HepG2 (cell line): ENCODE results near the gene NLE1. TPM values are rescaled to one million over a fixed set of nuclear protein-coding genes. Genes with fewer than 3 reads are reported as not detected.

Source experiments
- ATAC-seq: fragments of 200-7000 bp; cut with Tn5 transposase; 3 replicates; pipeline ENCODE4 v1.9.1; 2020; ENCODE audit warnings: mild to moderate bottlenecking, moderate library complexity
- BruUV-seq: library from RNA; stranded (reverse); fragments of 400-500 nt; replicated peaks from 2 replicates; lab custom pipeline; 2021; lab: Mats Ljungman, UMichigan
- CTCF ChIA-PET: fragments of 300-600 bp; formaldehyde crosslinking; extraction: SDS; loops from one replicate; lab custom pipeline; 2021; ENCODE audit warnings: low total read pairs, inconsistent platforms, low intra/inter-chr PET ratio; lab: Yijun Ruan, JAX
- POLR2A ChIA-PET: fragments of 350-600 bp; sonication (Branson Sonifier 250); formaldehyde crosslinking; loops from one replicate; lab custom pipeline; 2020; ENCODE audit warnings: antibody characterized with exemption, inconsistent platforms; lab: Yijun Ruan, JAX
- DNase-seq: peaks from one replicate; pipeline ENCODE4 v3.0.0-alpha.2; 2015; ENCODE audit warnings: low spot score
- FAIRE-seq: peaks from 3 replicates; lab custom pipeline; 2011; peaks lifted over from hg19 to GRCh38; lab: Jason Lieb, UNC
- H2AFZ ChIP-seq: one replicate; pipeline ENCODE4 v1.6.1; 2011; ENCODE audit warnings: low read length, inconsistent platforms
- H3K27ac ChIP-seq: fragments of 300-600 bp; 3 replicates; pipeline ENCODE4 v1.8.0; 2011; ENCODE audit warnings: mixed run types, mild to moderate bottlenecking, mixed read lengths, low read length, inconsistent platforms; ENCODE audit not compliant: insufficient read depth; ENCODE audit errors: extremely low read length
- H3K27me3 ChIP-seq, 2 experiments: fragments of 200-600 bp in 1 of 2; 2 replicates in 1 of 2; 3 replicates in 1 of 2; pipeline versions ENCODE4 v1.6.0 to v1.8.0; 2011; ENCODE audit warnings: low read length in 2 of 2, mild to moderate bottlenecking in 2 of 2, moderate library complexity in 2 of 2, inconsistent platforms in 1 of 2; ENCODE audit not compliant: insufficient read depth in 2 of 2, control insufficient read depth in 1 of 2
- H3K36me3 ChIP-seq, 2 experiments: fragments of 200-600 bp in 1 of 2; replicated peaks in 1 of 2; 2 replicates in 1 of 2; 3 replicates in 1 of 2; pipeline versions ENCODE4 v1.5.1 to v1.8.0; 2011; ENCODE audit warnings: low read length in 2 of 2, inconsistent platforms in 1 of 2; ENCODE audit not compliant: insufficient read depth in 2 of 2, control insufficient read depth in 1 of 2
- H3K4me1 ChIP-seq: 2 replicates; pipeline ENCODE4 v1.5.1; 2012; ENCODE audit warnings: low read length, inconsistent platforms; ENCODE audit not compliant: insufficient read depth
- H3K4me2 ChIP-seq: 2 replicates; pipeline ENCODE4 v1.6.0; 2011; ENCODE audit warnings: low read depth, low read length, inconsistent platforms
- H3K4me3 ChIP-seq, 3 experiments: fragments of 200-600 bp in 1 of 3; sonication (generic), shearing (Covaris generic) in 1 of 3; replicated peaks in 1 of 3; 2 replicates each; pipeline ENCODE4 v1.5.1; 2011 to 2016; ENCODE audit warnings: low read length in 3 of 3, inconsistent platforms in 2 of 3, low read depth in 2 of 3, mild to moderate bottlenecking in 2 of 3, control low read depth in 1 of 3, mixed read lengths in 1 of 3; ENCODE audit not compliant: insufficient read depth in 1 of 3
- H3K79me2 ChIP-seq: one replicate; pipeline ENCODE4 v1.6.1; 2011; ENCODE audit warnings: low read length, inconsistent platforms; ENCODE audit not compliant: insufficient read depth
- H3K9ac ChIP-seq: 2 replicates; pipeline ENCODE4 v1.6.0; 2011; ENCODE audit warnings: mild to moderate bottlenecking, low read depth, low read length, inconsistent platforms; ENCODE audit not compliant: insufficient read depth
- H3K9me3 ChIP-seq: 2 replicates; pipeline ENCODE4 v1.5.1; 2012; ENCODE audit warnings: mild to moderate bottlenecking, low read length
- H4K20me1 ChIP-seq: 2 replicates; pipeline ENCODE4 v1.6.0; 2011; ENCODE audit warnings: inconsistent platforms, mild to moderate bottlenecking, low read length, moderate library complexity; ENCODE audit not compliant: insufficient read depth
- CCDC6 ChIP-seq: sonication (generic); formaldehyde crosslinking; IDR thresholded peaks from 2 replicates; pipeline ENCODE4 v1.8.1; 2022; ENCODE audit warnings: mild to moderate bottlenecking, missing genetic modification reagents, moderate library complexity
- MBD4 ChIP-seq: IDR thresholded peaks from 2 replicates; pipeline ENCODE4 v1.6.1; 2012; ENCODE audit warnings: low read length, inconsistent platforms, borderline replicate concordance
- NONO ChIP-seq, 2 experiments: fragments of 450-650 bp in 1 of 2; sonication (generic) in 1 of 2; formaldehyde crosslinking in 1 of 2; IDR thresholded peaks in 1 of 2; conservative IDR thresholded peaks in 1 of 2; 2 replicates each; pipeline versions ENCODE4 v1.6.1 to v1.8.0; 2017 to 2022; ENCODE audit warnings: mild to moderate bottlenecking in 1 of 2, missing genetic modification reagents in 1 of 2, moderate library complexity in 1 of 2
- ZNF17 ChIP-seq: sonication (generic); formaldehyde crosslinking; IDR thresholded peaks from 2 replicates; pipeline ENCODE4 v1.5.0; 2020; ENCODE audit warnings: mild to moderate bottlenecking, missing genetic modification reagents
- ZNF704 ChIP-seq: sonication (generic); formaldehyde crosslinking; IDR thresholded peaks from 2 replicates; pipeline ENCODE4 v1.8.1; 2023; ENCODE audit warnings: mild to moderate bottlenecking, inconsistent platforms, moderate library complexity, missing genetic modification reagents, borderline replicate concordance
- ZNF749 ChIP-seq: sonication (generic); formaldehyde crosslinking; IDR thresholded peaks from 2 replicates; pipeline ENCODE4 v1.8.0; 2022; ENCODE audit warnings: mild to moderate bottlenecking, missing genetic modification reagents, moderate library complexity, borderline replicate concordance
- ZNF775 ChIP-seq: sonication (generic); formaldehyde crosslinking; IDR thresholded peaks from 2 replicates; pipeline ENCODE4 v1.4.0; 2020; ENCODE audit warnings: missing genetic modification reagents, mild to moderate bottlenecking, moderate library complexity, borderline replicate concordance
- WGBS: methylation state at CpG from one replicate; pipeline ENCODE4 v1.1.6; 2017; ENCODE audit warnings: low lambda C conversion rate; 5-methylcytosine and 5-hydroxymethylcytosine counted together
- in situ Hi-C: cut with HindIII; loops from 2 replicates; pipeline ENCODE4 v1.10.0; 2017; ENCODE audit warnings: low pct_unique_long_range_greater_than_20kb; ENCODE audit not compliant: extremely low pct_ligation_motif_present
- intact Hi-C: fragments of 100-400 bp; cut with micrococcal nuclease; formaldehyde crosslinking; loops from one replicate; pipeline ENCODE4 v1.10.0; 2022; ENCODE audit not compliant: unreplicated experiment
- polyA plus RNA-seq, 8 experiments: library from polyadenylated mRNA; depleted of rRNA in 3 of 8; stranded (reverse) in 7 of 8; unstranded in 1 of 8; fragments of >200 nt; fragmentation: Illumina TruSeq in 4 of 8; extraction: Trizol in 4 of 8; gene quantifications; 2 replicates each; pipeline versions ENCODE4 v1.2.1 to v1.2.3, GENCODE V29; 2011 to 2016; ENCODE audit warnings: low read depth in 4 of 8, missing spikeins in 1 of 8, mixed read lengths in 1 of 8; ENCODE audit not compliant: insufficient read depth in 1 of 8
- total RNA-seq, 5 experiments: library from RNA; depleted of rRNA; stranded (reverse); fragments of >200 nt; fragmentation: Illumina TruSeq; extraction: Trizol; gene quantifications; 2 replicates each; pipeline ENCODE4 v1.2.3, GENCODE V29; 2016; ENCODE audit warnings: low read depth in 1 of 5
- TF ChIP-seq, protein P1 (sequence below): sonication (generic); formaldehyde crosslinking; IDR thresholded peaks from 2 replicates; pipeline ENCODE4 v1.8.1; 2023; ENCODE audit warnings: mild to moderate bottlenecking, missing genetic modification reagents, borderline replicate concordance
- TF ChIP-seq, protein P2 (sequence below): IDR thresholded peaks from 2 replicates; pipeline ENCODE4 v1.6.1; 2016; ENCODE audit warnings: missing biosample characterization, missing genetic modification reagents, low read depth

The NLE1 gene
- total and polyA plus RNA-seq, 2 of the 13 experiments (the other 11 are each of a cell fraction or from before 2014, with no cell fraction given) = 20.3 to 34.5 TPM

DNA sequence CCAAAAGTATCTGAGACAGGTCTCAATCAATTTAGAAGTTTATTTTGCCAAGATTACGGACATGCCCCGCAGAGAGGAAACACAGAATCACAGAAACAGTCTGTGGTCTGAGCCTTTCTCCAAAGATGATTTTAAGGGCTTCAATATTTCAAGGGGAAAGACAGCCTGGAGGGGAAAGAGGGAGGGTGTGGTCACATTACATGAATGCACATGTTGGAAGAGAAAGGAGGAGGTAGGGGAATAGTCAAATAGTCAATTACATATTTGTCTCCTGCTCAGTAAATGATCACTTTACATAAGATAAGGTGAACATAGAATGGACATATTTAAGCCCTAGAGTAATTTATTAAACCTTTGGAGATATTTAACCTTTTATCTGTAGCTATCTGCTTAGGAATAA is 17.8 kb upstream of the NLE1 start:
- no TSS peak for BruUV-seq
- ChIA-PET CTCF (no interaction called here), POLR2A (no interaction called here)
- TF ChIP-seq, protein P1, sequence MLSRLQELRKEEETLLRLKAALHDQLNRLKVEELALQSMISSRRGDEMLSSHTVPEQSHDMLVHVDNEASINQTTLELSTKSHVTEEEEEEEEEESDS = no peak
- TF ChIP-seq ZNF704 (no peak), NONO (IDR thresholded peaks at IDR 0.05) (no peak), NONO (CRISPR knock-in tag; conservative IDR thresholded peaks at IDR 0.05) (no peak), ZNF749 (CRISPR knock-in tag) (no peak), ZNF17 (CRISPR knock-in tag) (no peak), MBD4 (no peak), CCDC6 (CRISPR knock-in tag) (no peak), ZNF775 (CRISPR knock-in tag) (no peak)
- TF ChIP-seq, protein P2, sequence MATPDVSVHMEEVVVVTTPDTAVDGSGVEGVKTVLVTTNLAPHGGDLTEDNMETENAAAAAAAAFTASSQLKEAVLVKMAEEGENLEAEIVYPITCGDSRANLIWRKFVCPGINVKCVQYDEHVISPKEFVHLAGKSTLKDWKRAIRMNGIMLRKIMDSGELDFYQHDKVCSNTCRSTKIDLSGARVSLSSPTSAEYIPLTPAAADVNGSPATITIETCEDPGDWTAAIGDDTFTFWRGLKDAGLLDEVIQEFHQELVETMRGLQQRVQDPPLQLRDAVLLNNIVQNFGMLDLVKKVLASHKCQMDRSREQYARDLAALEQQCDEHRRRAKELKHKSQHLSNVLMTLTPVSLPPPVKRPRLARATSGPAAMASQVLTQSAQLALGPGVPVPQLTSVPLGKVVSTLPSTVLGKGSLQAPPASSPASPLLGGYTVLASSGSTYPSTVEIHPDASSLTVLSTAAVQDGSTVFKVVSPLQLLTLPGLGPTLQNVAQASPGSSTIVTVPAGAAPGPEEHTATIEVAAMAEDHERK (CRISPR knock-in tag) = no peak
- Histone ChIP-seq H3K27me3 (peaks cover 0 to 14% of the 10 kb centered on the region in 2 experiments; a peak in 2 of 5 replicates), H3K9me3 (no peaks in the 10 kb centered on the region), H3K79me2 (no peaks in the 10 kb centered on the region), H3K9ac (no peak overlapping the region), H4K20me1 (no peaks in the 10 kb centered on the region), H2AFZ (no peak overlapping the region), H3K36me3 (no peaks in the 10 kb centered on the region), H3K4me3 (no peak overlapping the region), H3K4me2 (no peak overlapping the region), H3K4me1 (no peaks in the 10 kb centered on the region), H3K27ac (no peak overlapping the region)
- 7% methylated on average over 2 of the region's 2 CpGs for WGBS
- ATAC-seq (no peak), DNase-seq (no peak), FAIRE-seq (no peak)
- in situ Hi-C loops (no loop called here), intact Hi-C loops (no loop called here)
